Measurements from ENCODE around the gene SYNGR2. TPM values are rescaled to one million over a fixed set of nuclear protein-coding genes. Genes with fewer than 3 reads are reported as not detected.

The SYNGR2 gene
- total RNA-seq, 2 experiments from 2014 or later = 63.6 to 64.0 TPM

DNA sequence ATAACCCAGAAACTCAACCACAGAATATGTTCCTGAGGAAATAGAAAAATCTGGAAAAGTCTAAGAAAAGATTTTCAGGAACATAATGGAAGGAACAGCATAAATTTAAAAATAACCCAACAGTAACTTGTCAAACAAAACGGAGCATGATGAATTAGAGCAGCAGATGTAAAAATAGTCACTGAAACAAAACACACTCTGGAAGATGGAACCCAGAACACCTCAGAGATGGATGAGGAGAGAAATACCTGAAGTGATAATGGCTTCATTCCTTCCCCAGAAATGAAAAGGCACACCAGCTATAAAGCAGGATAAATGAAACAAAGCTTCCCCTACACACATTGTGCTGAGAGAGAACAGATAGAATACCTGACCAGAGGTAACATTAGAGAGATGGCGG lies 12.1 kb downstream of the SYNGR2 start:
- CTCF ChIA-PET = interaction anchor here (1.7 kb wide), 1 partner anchor 95 kb away, joined by 4 read pairs; no protein-coding TSS in a partner anchor
- peak overlapping the region; percentile 64 for H3K27ac Mint-ChIP-seq
- H3K4me1 Mint-ChIP-seq = peaks cover 61% of the 10 kb centered on the region
- H3K36me3 Mint-ChIP-seq (ENCODE audit: low read depth) = peaks cover 67% of the 10 kb centered on the region
- no peak for DNase-seq
- no peaks in the 10 kb centered on the region for H3K9me3 Mint-ChIP-seq
- H3K27me3 Mint-ChIP-seq = no peaks in the 10 kb centered on the region
- no peak overlapping the region for H3K4me3 Mint-ChIP-seq
- POLR2A ChIA-PET = interaction anchor here (0.8 kb wide), 1 partner anchor 40 kb away, joined by 4 read pairs; no protein-coding TSS in a partner anchor

DNA sequence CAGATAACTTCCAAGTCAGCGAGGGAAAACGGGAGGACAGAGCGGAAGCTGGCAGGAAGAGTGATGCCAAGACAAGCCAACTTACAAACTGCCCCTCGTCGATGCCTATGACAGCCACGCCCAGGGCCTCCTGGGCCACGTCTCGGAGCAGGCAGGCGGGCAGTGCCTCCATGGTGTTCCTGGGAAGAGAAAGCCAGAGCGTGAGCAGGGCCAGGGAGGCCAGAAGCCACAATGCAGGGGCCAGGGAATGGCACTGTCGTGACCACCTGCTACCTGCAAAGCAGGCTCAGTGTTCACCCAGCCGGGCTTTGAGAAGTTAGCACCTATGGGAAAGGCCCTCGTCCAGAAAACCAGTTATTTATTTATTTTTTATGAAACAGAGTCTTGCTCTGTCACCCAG lies 14.1 kb downstream of the SYNGR2 start:
- ChIA-PET CTCF (interaction anchor here (1.7 kb wide), 1 partner anchor 97 kb away, joined by 4 read pairs; no protein-coding TSS in a partner anchor), POLR2A (interaction anchor here (6.0 kb wide), 1 partner anchor 9 kb away, joined by 69 read pairs; the partner anchor contains the start of gene SYNGR2)
- DNase-seq = no peak

DNA sequence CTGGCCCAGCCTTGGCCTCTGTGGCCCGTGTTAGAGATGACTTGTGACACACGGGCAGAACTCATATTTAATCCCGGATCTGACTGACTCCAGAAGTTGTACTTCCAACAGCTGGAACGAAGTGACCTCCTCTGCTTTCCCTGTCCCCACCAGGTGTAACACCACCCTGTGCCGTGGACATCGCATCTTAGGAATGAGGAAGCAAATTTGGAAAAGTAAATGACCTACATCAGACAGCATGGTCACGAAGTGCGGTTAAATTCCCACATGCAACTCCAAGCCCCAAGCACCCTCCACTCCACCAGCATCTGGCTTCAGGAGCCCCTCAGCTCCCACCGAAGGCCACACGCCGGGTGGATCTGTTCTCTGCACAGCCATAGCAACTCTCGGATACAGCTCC lies 15.5 kb downstream of the SYNGR2 start:
- Mint-ChIP-seq H3K36me3 (ENCODE audit: low read depth) (peaks cover 49% of the 10 kb centered on the region), H3K4me3 (no peak overlapping the region), H3K9me3 (no peaks in the 10 kb centered on the region), H3K27ac (no peak overlapping the region), H3K4me1 (peaks cover 60% of the 10 kb centered on the region), H3K27me3 (no peaks in the 10 kb centered on the region)
- ChIA-PET POLR2A (interaction anchor here (1.2 to 6.0 kb wide), 3 partner anchors 11 to 75 kb away, joined by 3 to 69 read pairs (median 3); partner anchors contain the start of gene SYNGR2), CTCF (no interaction called here)
- no peak for DNase-seq

More for the DNA sequence above, 14.1 kb downstream of the SYNGR2 start:
- H3K27me3 Mint-ChIP-seq = no peaks in the 10 kb centered on the region
- peaks cover 56% of the 10 kb centered on the region for H3K36me3 Mint-ChIP-seq (ENCODE audit: low read depth)
- H3K9me3 Mint-ChIP-seq = no peaks in the 10 kb centered on the region
- peaks cover 55% of the 10 kb centered on the region for H3K4me1 Mint-ChIP-seq
- H3K4me3 Mint-ChIP-seq = no peak overlapping the region
- H3K27ac Mint-ChIP-seq = no peak overlapping the region

DNA sequence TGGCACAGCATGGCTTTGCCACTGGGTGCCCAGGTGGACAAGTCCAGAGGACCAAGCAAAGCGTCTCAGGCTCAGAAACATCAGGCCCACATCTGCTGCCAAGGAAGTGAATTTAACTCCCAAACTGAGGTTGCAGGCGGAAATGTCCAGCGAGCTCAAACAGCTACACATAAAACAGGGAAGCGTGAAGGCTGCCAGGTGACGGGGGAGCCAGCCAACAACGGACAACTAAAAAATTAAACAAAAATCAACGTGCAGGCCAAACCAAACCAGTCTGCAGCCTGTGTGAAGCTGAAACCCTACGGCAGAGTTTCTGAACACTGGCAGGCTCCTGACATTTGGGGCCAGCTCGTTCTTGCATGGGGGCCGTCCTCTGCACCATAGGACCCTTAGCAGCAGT lies 16.0 kb downstream of the SYNGR2 start:
- Mint-ChIP-seq H3K27me3 (no peaks in the 10 kb centered on the region), H3K4me3 (no peak overlapping the region), H3K27ac (no peak overlapping the region), H3K36me3 (ENCODE audit: low read depth) (peaks cover 44% of the 10 kb centered on the region), H3K9me3 (no peaks in the 10 kb centered on the region), H3K4me1 (peaks cover 60% of the 10 kb centered on the region)
- POLR2A ChIA-PET = interaction anchor here (1.2 to 6.0 kb wide), 3 partner anchors 11 to 75 kb away, joined by 3 to 69 read pairs (median 3); partner anchors contain the start of gene SYNGR2
- CTCF ChIA-PET = no interaction called here
- no peak for DNase-seq

DNA sequence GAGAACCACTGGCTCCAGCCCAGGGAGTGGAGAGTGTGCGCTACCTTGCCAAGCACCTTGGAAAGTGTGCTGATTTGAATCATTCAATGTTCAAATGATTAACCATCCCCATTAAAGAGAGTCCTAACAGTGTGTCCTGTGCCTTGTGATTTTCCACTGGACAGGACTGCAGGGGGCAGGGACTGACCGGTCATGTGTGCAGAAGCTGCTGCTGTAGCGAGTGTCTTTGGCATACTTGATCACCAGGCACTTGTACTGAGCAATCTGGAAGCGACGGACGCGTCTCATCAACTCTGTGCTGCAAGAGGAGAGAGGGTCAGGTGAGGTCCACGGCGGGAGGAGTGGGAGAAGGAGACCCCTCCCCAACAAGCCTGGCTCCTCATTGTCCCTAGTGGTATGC lies 16.5 kb downstream of the SYNGR2 start:
- no peak for DNase-seq
- ChIA-PET CTCF (interaction anchor here (3.6 kb wide), 1 partner anchor 8 kb away, joined by 17 read pairs; no protein-coding TSS in a partner anchor), POLR2A (interaction anchor here (6.0 kb wide), 1 partner anchor 11 kb away, joined by 69 read pairs; the partner anchor contains the start of gene SYNGR2)
- peak overlapping the region; percentile 78 for H3K4me3 Mint-ChIP-seq
- H3K27me3 Mint-ChIP-seq = no peaks in the 10 kb centered on the region
- peaks cover 60% of the 10 kb centered on the region for H3K4me1 Mint-ChIP-seq
- H3K36me3 Mint-ChIP-seq (ENCODE audit: low read depth) = peaks cover 40% of the 10 kb centered on the region
- no peaks in the 10 kb centered on the region for H3K9me3 Mint-ChIP-seq
- no peak overlapping the region for H3K27ac Mint-ChIP-seq

DNA sequence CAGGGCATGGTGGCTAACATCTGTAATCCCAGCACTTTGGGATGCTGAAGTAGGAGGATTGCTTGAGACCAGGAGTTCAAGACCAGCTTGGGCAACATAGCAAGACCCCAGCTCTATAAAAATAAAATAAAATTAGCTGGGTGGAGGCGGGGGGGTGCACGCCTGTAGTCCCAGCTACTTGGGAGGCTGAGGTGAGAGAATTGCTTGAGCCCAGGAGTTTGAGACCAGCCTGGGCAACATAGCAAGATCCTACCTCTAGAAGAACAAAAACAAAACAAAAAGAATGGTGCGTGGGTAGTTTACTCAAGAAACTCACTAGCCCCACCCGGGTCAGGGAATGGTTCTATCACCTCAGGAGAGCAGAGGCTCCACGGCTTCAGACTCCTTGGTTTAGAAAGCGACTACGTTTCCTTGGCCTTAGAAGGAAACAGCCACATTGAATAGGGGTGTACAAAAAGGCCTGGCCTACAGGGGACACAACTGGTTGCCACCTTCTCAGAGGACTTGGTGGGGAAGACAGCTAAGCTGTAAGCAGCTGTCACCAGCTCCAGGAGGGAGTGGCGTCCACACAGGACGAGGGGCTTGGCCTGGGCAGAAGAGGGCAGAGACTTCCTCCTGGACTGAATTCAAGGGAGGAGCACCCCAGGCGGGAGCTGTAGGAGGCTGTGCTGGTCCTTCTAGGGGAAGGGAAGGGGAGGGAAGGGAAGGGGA lies 17.8 kb downstream of the SYNGR2 start:
- ChIA-PET CTCF (interaction anchor here (0.7 to 3.6 kb wide), 5 partner anchors 9 to 167 kb away, joined by 3 to 17 read pairs (median 3); no protein-coding TSS in a partner anchor), POLR2A (interaction anchor here (0.5 to 6.0 kb wide), 12 partner anchors 13 to 268 kb away, joined by 3 to 69 read pairs (median 5); partner anchors contain the start of genes BIRC5, SYNGR2, TMC8 and TNRC6C)
- Mint-ChIP-seq H3K36me3 (ENCODE audit: low read depth) (peaks cover 34% of the 10 kb centered on the region), H3K4me1 (peaks cover 53% of the 10 kb centered on the region), H3K9me3 (no peaks in the 10 kb centered on the region), H3K27me3 (no peaks in the 10 kb centered on the region), H3K27ac (peak overlapping the region; percentile 67), H3K4me3 (peak overlapping the region; percentile 78)
- DNase-seq = no peak

DNA sequence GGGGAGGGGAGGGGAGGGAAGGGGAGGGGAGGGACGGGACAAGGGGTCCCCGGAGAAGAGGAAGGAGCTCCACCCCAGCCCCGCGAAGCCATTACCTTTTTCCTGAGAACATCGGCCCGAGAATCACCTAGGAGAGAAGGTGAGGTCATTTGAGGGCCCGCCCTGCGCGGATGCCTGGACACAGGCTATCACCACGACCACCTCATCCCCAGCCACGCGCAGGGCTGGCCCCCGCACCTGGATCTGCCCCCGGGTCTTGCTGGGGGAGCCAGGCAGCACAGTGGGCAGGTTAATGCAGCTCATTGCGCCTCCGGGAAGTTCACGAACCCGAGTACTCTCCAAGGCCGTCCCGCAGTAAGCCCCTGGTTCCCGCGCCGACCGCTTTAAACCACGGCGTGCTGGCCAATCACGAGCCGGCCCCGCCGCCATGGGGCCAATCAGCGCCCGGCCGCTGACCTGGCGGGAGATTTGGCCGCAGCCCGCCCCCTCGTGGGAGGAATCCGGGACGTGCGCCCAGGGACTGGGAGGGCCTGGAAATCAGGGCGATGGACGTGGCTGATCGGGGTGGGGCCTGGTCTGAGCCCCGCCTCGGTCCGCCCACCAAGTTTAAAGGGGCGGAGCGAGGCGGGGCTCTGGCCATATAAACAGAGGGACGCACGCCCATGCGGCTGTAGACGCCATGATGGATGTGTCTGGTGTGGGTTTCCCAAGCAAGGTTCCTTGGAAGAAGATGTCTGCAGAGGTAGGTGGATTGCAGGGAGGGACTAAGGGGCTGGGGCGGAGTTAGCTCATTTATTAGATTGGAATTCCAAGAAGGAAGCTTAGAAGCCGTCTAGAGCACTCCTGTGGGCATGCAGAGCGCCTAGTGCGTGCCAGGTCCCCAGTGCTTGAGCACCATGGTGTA lies 18.6 kb downstream of the SYNGR2 start, which contains the start of the genes AFMID and TK1:
TSS of gene AFMID (plus strand) at position 671 of the 904 bp plus-strand sequence. CDS start at position 680, 9 bp downstream.
TSS of gene TK1 (minus strand) at position 361 of the 904 bp plus-strand sequence. CDS start at position 303, 58 bp downstream.
- CTCF ChIA-PET = interaction anchor here (0.7 to 3.6 kb wide), 6 partner anchors 10 to 651 kb away, joined by 3 to 17 read pairs (median 3); no protein-coding TSS in a partner anchor
- DNase-seq = peak; percentile 96
- H3K36me3 Mint-ChIP-seq (ENCODE audit: low read depth) = peaks cover 32% of the 10 kb centered on the region

DNA sequence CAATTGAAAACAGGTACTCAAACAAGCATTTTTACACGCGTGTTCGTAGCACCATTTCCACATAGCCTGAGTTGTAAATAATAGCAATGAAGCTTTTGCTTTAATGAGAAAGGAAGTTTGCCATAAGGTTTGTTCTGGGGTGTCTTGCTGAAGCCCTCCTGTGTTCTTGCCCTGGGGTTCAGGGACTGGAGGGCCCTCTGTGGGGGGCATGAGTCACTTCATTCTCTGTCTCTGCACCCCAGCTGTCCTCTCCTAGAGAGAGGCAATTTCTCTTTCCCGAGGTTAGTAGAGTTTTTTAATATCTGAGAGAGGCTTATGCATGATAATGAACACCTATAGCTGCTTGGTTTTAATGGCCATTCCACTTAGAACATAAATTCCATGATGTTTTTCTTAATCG lies 28.3 kb downstream of the SYNGR2 start:
- Mint-ChIP-seq H3K27me3 (no peaks in the 10 kb centered on the region), H3K9me3 (no peaks in the 10 kb centered on the region), H3K4me3 (no peak overlapping the region), H3K36me3 (ENCODE audit: low read depth) (peaks cover 19% of the 10 kb centered on the region), H3K4me1 (peaks cover 8% of the 10 kb centered on the region), H3K27ac (no peak overlapping the region)
- DNase-seq = no peak
- CTCF ChIA-PET = interaction anchor here (0.6 kb wide), 1 partner anchor 29 kb away, joined by 6 read pairs; no protein-coding TSS in a partner anchor
- POLR2A ChIA-PET = no interaction called here

More for the DNA sequence above, 18.6 kb downstream of the SYNGR2 start, which contains the start of the genes AFMID and TK1:
- H3K4me3 Mint-ChIP-seq = peak within 1 kb of the TSS; percentile 78
- no peaks in the 10 kb centered on the region for H3K9me3 Mint-ChIP-seq
- H3K27ac Mint-ChIP-seq = peak within 1 kb of the TSS; percentile 67
- POLR2A ChIA-PET = interaction anchor here (0.8 to 6.0 kb wide), 12 partner anchors 12 to 229 kb away, joined by 3 to 69 read pairs (median 5); partner anchors contain the start of genes BIRC5, SYNGR2, TMC8 and TNRC6C
- no peaks in the 10 kb centered on the region for H3K27me3 Mint-ChIP-seq
- H3K4me1 Mint-ChIP-seq = peaks cover 51% of the 10 kb centered on the region

DNA sequence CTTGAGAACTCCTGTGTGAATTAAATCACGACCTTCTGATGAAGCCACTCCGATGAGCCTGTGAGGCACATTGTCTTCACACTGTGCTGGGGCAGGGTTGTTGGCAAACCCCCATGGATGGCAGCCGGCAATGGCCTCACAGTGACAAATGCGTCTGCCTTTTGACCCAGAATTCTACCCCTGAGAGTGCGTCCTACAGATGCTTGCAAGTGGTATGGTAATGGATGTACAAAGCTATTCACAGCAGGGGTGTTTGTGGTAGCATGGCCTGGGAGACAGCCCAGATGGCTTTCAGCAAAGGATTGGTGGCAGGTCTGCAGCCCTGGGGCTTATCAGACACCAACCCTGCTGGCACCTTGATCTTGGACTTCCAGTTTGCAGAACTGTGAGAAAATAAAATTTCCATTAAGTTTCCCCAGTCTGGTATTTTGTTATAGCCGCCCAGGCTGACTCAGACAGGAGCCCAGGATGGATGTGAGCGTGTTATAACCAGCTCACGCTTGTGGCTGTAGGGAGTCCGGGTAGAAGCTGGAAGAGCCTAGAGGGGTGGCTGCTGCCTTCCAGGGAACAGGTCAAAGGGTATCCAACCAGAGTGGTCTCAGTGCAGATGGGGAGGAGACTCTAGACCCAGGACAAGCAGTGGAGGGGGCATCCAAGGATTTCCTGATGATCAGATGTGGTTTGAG lies 28.9 kb downstream of the SYNGR2 start:
- Mint-ChIP-seq H3K4me1 (peaks cover 8% of the 10 kb centered on the region), H3K4me3 (no peak overlapping the region), H3K27ac (no peak overlapping the region), H3K27me3 (no peaks in the 10 kb centered on the region), H3K9me3 (no peaks in the 10 kb centered on the region), H3K36me3 (ENCODE audit: low read depth) (peaks cover 16% of the 10 kb centered on the region)
- POLR2A ChIA-PET = no interaction called here
- CTCF ChIA-PET = interaction anchor here (1.0 to 1.2 kb wide), 3 partner anchors 21 to 112 kb away, joined by 3 to 6 read pairs (median 3); no protein-coding TSS in a partner anchor
- DNase-seq = no peak

DNA sequence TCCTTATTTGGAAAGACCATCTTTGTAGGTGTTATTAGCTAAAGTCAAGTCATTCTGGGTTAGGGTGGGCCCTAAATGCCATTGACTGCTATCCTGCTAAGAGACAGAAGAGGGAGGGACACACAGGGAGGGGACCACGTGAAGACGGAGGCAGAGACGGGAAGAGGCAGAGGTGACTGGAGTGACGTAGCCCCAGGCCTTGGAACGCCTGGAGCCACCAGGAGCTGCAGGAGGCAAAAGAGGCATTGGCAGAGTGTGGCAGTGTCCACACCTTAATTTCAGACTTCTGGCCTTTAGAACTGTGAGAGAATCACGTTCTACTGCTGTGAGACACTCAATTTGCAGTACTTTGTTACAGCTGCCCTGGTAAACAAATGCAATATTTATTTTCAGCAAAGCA lies 32.1 kb downstream of the SYNGR2 start:
- Mint-ChIP-seq H3K27ac (no peak overlapping the region), H3K27me3 (no peaks in the 10 kb centered on the region), H3K9me3 (no peaks in the 10 kb centered on the region), H3K36me3 (ENCODE audit: low read depth) (peaks cover 13% of the 10 kb centered on the region), H3K4me1 (peaks cover 6% of the 10 kb centered on the region), H3K4me3 (no peak overlapping the region)
- DNase-seq = no peak
- POLR2A ChIA-PET = interaction anchor here (1.4 kb wide), 1 partner anchor 116 kb away, joined by 3 read pairs; no protein-coding TSS in a partner anchor
- CTCF ChIA-PET = interaction anchor here (0.7 kb wide), 1 partner anchor 1144 kb away, joined by 3 read pairs; no protein-coding TSS in a partner anchor

DNA sequence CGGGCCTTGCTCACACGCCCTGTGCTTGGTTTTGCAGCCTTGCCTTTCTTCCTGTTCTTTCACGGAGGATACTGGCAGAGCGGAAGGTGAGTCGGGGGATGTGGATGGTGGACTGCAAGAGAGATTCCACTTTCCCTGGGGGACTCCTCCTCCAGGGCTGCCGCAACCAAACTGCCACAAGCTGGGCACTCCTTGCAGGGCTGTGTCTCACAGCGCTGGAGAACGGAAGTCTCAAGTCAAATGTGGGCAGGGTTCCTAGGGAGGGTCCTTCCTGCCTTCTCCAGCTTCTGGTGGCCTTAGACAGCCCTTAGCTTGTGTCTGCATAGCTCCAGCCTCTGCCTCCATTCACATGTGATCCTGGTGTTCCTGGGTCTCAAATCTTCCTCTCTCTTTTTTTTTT lies 34.3 kb downstream of the SYNGR2 start:
- Mint-ChIP-seq H3K36me3 (ENCODE audit: low read depth) (peaks cover 5% of the 10 kb centered on the region), H3K4me1 (peaks cover 6% of the 10 kb centered on the region), H3K27ac (no peak overlapping the region), H3K4me3 (no peak overlapping the region), H3K9me3 (no peaks in the 10 kb centered on the region), H3K27me3 (no peaks in the 10 kb centered on the region)
- CTCF ChIA-PET = interaction anchor here (0.7 kb wide), 1 partner anchor 180 kb away, joined by 3 read pairs; no protein-coding TSS in a partner anchor
- no peak for DNase-seq
- POLR2A ChIA-PET = no interaction called here
